Activated T-cell treated with anti-CD3 and anti-CD28 coated beads, Interleukin-2, amount 50 U/mL, for 72 hours (primary cell): ENCODE results near the gene FILIP1L. TPM values are rescaled to one million over a fixed set of nuclear protein-coding genes. Genes with fewer than 3 reads are reported as not detected.

ENCODE experiments used
- ATAC-seq, 2 donors: fragments of 150-1000 bp; cut with Tn5 transposase; replicated peaks in 1 of 2; 2 replicates each; pipeline ENCODE4 v1.10.0; 2021; ENCODE audit warnings: moderate library complexity in 2 of 2, mild to moderate bottlenecking in 1 of 2
- DNase-seq, 2 donors: peaks; one replicate each; pipeline ENCODE4 v3.0.0; 2021 to 2022; ENCODE audit warnings: mixed read lengths in 1 of 2
- H3K27ac Mint-ChIP-seq: one replicate; pipeline ENCODE4 v1.8.0; 2022; ENCODE audit warnings: mild to moderate bottlenecking, moderate library complexity, mixed read lengths
- H3K27me3 Mint-ChIP-seq: one replicate; pipeline ENCODE4 v1.8.0; 2022; ENCODE audit warnings: low read depth, mixed read lengths
- H3K36me3 Mint-ChIP-seq, 2 donors: one replicate each; pipeline ENCODE4 v1.8.0; 2022; ENCODE audit warnings: mixed read lengths in 2 of 2, mild to moderate bottlenecking in 1 of 2; ENCODE audit not compliant: insufficient read depth in 2 of 2
- H3K4me1 Mint-ChIP-seq: one replicate; pipeline ENCODE4 v1.8.0; 2022; ENCODE audit warnings: low read depth, mixed read lengths
- H3K4me3 Mint-ChIP-seq, 2 donors: one replicate each; pipeline ENCODE4 v1.8.0; 2022; ENCODE audit warnings: mild to moderate bottlenecking in 2 of 2, mixed read lengths in 2 of 2, moderate library complexity in 2 of 2
- H3K9me3 Mint-ChIP-seq, 2 donors: one replicate each; pipeline ENCODE4 v1.8.0; 2022; ENCODE audit warnings: mixed read lengths in 2 of 2
- total RNA-seq, 2 donors: library from RNA; stranded (reverse); gene quantifications; one replicate each; pipeline ENCODE4 v1.2.3, GENCODE V29; 2022

FILIP1L gene
- total RNA-seq, 2 donors from 2014 or later: 0.46 to 0.93 TPM

GRCh38 chr3:100120693-100121092, 6.4 kb upstream of the FILIP1L start:
- Mint-ChIP-seq H3K36me3 (peaks cover 0 to 4% of the 10 kb centered on the region in 2 donors), H3K27me3 (no peaks in the 10 kb centered on the region), H3K27ac (no peak overlapping the region), H3K4me1 (no peaks in the 10 kb centered on the region), H3K4me3 (no peak overlapping the region), H3K9me3 (no peaks in the 10 kb centered on the region)
- DNase-seq: no peak
- no peak for ATAC-seq

GRCh38 chr3:100120012-100120411, 5.7 kb upstream of the FILIP1L start:
- no peaks in the 10 kb centered on the region for H3K27me3 Mint-ChIP-seq
- H3K36me3 Mint-ChIP-seq: peaks cover 0 to 4% of the 10 kb centered on the region in 2 donors
- no peak overlapping the region for H3K27ac Mint-ChIP-seq
- no peaks in the 10 kb centered on the region for H3K4me1 Mint-ChIP-seq
- no peaks in the 10 kb centered on the region for H3K9me3 Mint-ChIP-seq
- DNase-seq (no peak), ATAC-seq (no peak)
- no peak overlapping the region for H3K4me3 Mint-ChIP-seq

GRCh38 chr3:100117093-100117492, 2.8 kb upstream of the FILIP1L start:
- no peak for DNase-seq
- no peaks in the 10 kb centered on the region for H3K4me1 Mint-ChIP-seq
- no peak overlapping the region for H3K27ac Mint-ChIP-seq
- H3K4me3 Mint-ChIP-seq: no peak overlapping the region
- no peaks in the 10 kb centered on the region for H3K27me3 Mint-ChIP-seq
- peaks cover 0 to 4% of the 10 kb centered on the region in 2 donors for H3K36me3 Mint-ChIP-seq
- no peak for ATAC-seq
- H3K9me3 Mint-ChIP-seq: no peaks in the 10 kb centered on the region

GRCh38 chr3:100113723-100114412, 433 bp downstream of the FILIP1L start:
- no peak for DNase-seq
- Mint-ChIP-seq H3K27ac (peak overlapping the region; percentile 8), H3K27me3 (no peaks in the 10 kb centered on the region), H3K36me3 (peaks cover 1 to 3% of the 10 kb centered on the region in 2 donors), H3K4me1 (no peaks in the 10 kb centered on the region), H3K9me3 (no peaks in the 10 kb centered on the region), H3K4me3 (no peak overlapping the region)
- ATAC-seq: peak in 1 of 2 donors; percentile 32

- Mint-ChIP-seq H3K27me3 (no peaks in the 10 kb centered on the region), H3K36me3 (peaks cover 1 to 3% of the 10 kb centered on the region in 2 donors), H3K27ac (no peak overlapping the region), H3K4me3 (no peak overlapping the region), H3K4me1 (peaks cover 2% of the 10 kb centered on the region), H3K9me3 (no peaks in the 10 kb centered on the region)
- ATAC-seq (no peak), DNase-seq (no peak)
Observed at GRCh38 chr3:100111728-100112127, 2.6 kb downstream of the FILIP1L start.

GRCh38 chr3:100110162-100110561, 4.1 kb downstream of the FILIP1L start:
- ATAC-seq (no peak), DNase-seq (no peak)
- Mint-ChIP-seq H3K4me1 (peaks cover 18% of the 10 kb centered on the region), H3K27ac (peak overlapping the region; percentile 60), H3K27me3 (no peaks in the 10 kb centered on the region), H3K9me3 (peaks cover 0 to 2% of the 10 kb centered on the region in 2 donors), H3K4me3 (no peak overlapping the region), H3K36me3 (peaks cover 4 to 5% of the 10 kb centered on the region in 2 donors)

GRCh38 chr3:100108464-100109079, 5.7 kb downstream of the FILIP1L start:
- Mint-ChIP-seq H3K36me3 (peaks cover 4 to 9% of the 10 kb centered on the region in 2 donors), H3K9me3 (peaks cover 0 to 2% of the 10 kb centered on the region in 2 donors), H3K4me3 (no peak overlapping the region), H3K4me1 (peaks cover 34% of the 10 kb centered on the region), H3K27me3 (no peaks in the 10 kb centered on the region), H3K27ac (no peak overlapping the region)
- ATAC-seq: no peak
- DNase-seq: no peak

- H3K36me3 Mint-ChIP-seq: peaks cover 4 to 9% of the 10 kb centered on the region in 2 donors
- no peak overlapping the region for H3K4me3 Mint-ChIP-seq
- ATAC-seq (no peak), DNase-seq (no peak)
- H3K27me3 Mint-ChIP-seq: no peaks in the 10 kb centered on the region
- H3K9me3 Mint-ChIP-seq: peaks cover 0 to 2% of the 10 kb centered on the region in 2 donors
- peaks cover 41% of the 10 kb centered on the region for H3K4me1 Mint-ChIP-seq
- H3K27ac Mint-ChIP-seq: no peak overlapping the region
Observed at GRCh38 chr3:100107221-100107814, 7.0 kb downstream of the FILIP1L start.

GRCh38 chr3:100106531-100107141, 7.7 kb downstream of the FILIP1L start:
- H3K27ac Mint-ChIP-seq: peak overlapping the region; percentile 99
- peak in 1 of 2 donors; percentile 36 for ATAC-seq
- no peaks in the 10 kb centered on the region for H3K27me3 Mint-ChIP-seq
- peaks cover 0 to 2% of the 10 kb centered on the region in 2 donors for H3K9me3 Mint-ChIP-seq
- peaks cover 4 to 9% of the 10 kb centered on the region in 2 donors for H3K36me3 Mint-ChIP-seq
- peak overlapping the region in 1 of 2 donors; percentile 23 for H3K4me3 Mint-ChIP-seq
- H3K4me1 Mint-ChIP-seq: peaks cover 41% of the 10 kb centered on the region
- no peak for DNase-seq

- Mint-ChIP-seq H3K36me3 (peaks cover 5 to 11% of the 10 kb centered on the region in 2 donors), H3K4me1 (peaks cover 41% of the 10 kb centered on the region), H3K4me3 (peak overlapping the region in 1 of 2 donors; percentile 54), H3K27me3 (no peaks in the 10 kb centered on the region), H3K27ac (peak overlapping the region; percentile 99), H3K9me3 (peaks cover 2 to 3% of the 10 kb centered on the region in 2 donors)
- DNase-seq: no peak
- ATAC-seq: no peak
Observed at GRCh38 chr3:100106094-100106493, 8.2 kb downstream of the FILIP1L start.

GRCh38 chr3:100105501-100105900, 8.8 kb downstream of the FILIP1L start:
- DNase-seq (no peak), ATAC-seq (peak; percentile 33 to 41)
- Mint-ChIP-seq H3K27ac (peak overlapping the region; percentile 99), H3K27me3 (no peaks in the 10 kb centered on the region), H3K4me1 (peaks cover 41% of the 10 kb centered on the region), H3K36me3 (peaks cover 5 to 11% of the 10 kb centered on the region in 2 donors), H3K9me3 (peaks cover 2 to 4% of the 10 kb centered on the region in 2 donors), H3K4me3 (peak overlapping the region; percentile 32 to 54)

- peaks cover 4 to 11% of the 10 kb centered on the region in 2 donors for H3K36me3 Mint-ChIP-seq
- peak overlapping the region in 1 of 2 donors; percentile 54 for H3K4me3 Mint-ChIP-seq
- ATAC-seq (no peak), DNase-seq (no peak)
- H3K27me3 Mint-ChIP-seq: no peaks in the 10 kb centered on the region
- peak overlapping the region; percentile 99 for H3K27ac Mint-ChIP-seq
- peaks cover 41% of the 10 kb centered on the region for H3K4me1 Mint-ChIP-seq
- peaks cover 2 to 4% of the 10 kb centered on the region in 2 donors for H3K9me3 Mint-ChIP-seq
Observed at GRCh38 chr3:100104817-100105413, 9.4 kb downstream of the FILIP1L start.
